Natural killer cell (primary cell): Measurements from ENCODE around the gene AATF. TPM values are rescaled to one million over a fixed set of nuclear protein-coding genes. Genes with fewer than 3 reads are reported as not detected.

Source experiments
- ATAC-seq, 3 donors: fragments of 150-1000 bp in 2 of 3; fragments of 200-7000 bp in 1 of 3; cut with Tn5 transposase; 1 replicate in 1 of 3; 2 replicates in 2 of 3; pipeline ENCODE4 v1.10.0; 2021; ENCODE audit warnings: mild to moderate bottlenecking in 2 of 3, moderate library complexity in 2 of 3
- DNase-seq, 2 donors: peaks; one replicate each; pipeline versions ENCODE4 v3.0.0 to v3.0.0-alpha.2; 2013 to 2021; ENCODE audit warnings: mixed read lengths in 1 of 2
- H3K27ac ChIP-seq: one replicate; pipeline ENCODE4 v1.5.1; 2013; ENCODE audit warnings: mild to moderate bottlenecking, low read length
- H3K27me3 ChIP-seq: one replicate; pipeline ENCODE4 v1.6.1; 2013; ENCODE audit warnings: low read length; ENCODE audit not compliant: control insufficient read depth, insufficient read depth
- H3K36me3 ChIP-seq: one replicate; pipeline ENCODE4 v1.6.1; 2013; ENCODE audit warnings: low read length; ENCODE audit not compliant: control insufficient read depth, insufficient read depth
- H3K4me1 ChIP-seq: one replicate; pipeline ENCODE4 v1.6.1; 2013; ENCODE audit warnings: low read length; ENCODE audit not compliant: control insufficient read depth, insufficient read depth
- H3K4me3 ChIP-seq: one replicate; pipeline ENCODE4 v1.5.1; 2013; ENCODE audit warnings: low read length
- H3K9me3 ChIP-seq: one replicate; pipeline ENCODE4 v1.6.1; 2013; ENCODE audit warnings: low read length; ENCODE audit not compliant: control insufficient read depth, insufficient read depth
- H3K27ac Mint-ChIP-seq, 2 donors: one replicate each; pipeline ENCODE4 v1.8.0; 2022; ENCODE audit warnings: mild to moderate bottlenecking in 2 of 2, mixed read lengths in 2 of 2, moderate library complexity in 1 of 2
- H3K27me3 Mint-ChIP-seq, 2 donors: one replicate each; pipeline ENCODE4 v1.8.0; 2022; ENCODE audit warnings: low read depth in 2 of 2, mixed read lengths in 2 of 2
- H3K36me3 Mint-ChIP-seq: one replicate; pipeline ENCODE4 v1.8.0; 2022; ENCODE audit warnings: mixed read lengths
- H3K4me1 Mint-ChIP-seq, 2 donors: one replicate each; pipeline ENCODE4 v1.8.0; 2022; ENCODE audit warnings: mixed read lengths in 2 of 2
- H3K4me3 Mint-ChIP-seq: one replicate; pipeline ENCODE4 v1.8.0; 2022; ENCODE audit warnings: mild to moderate bottlenecking, moderate library complexity, mixed read lengths
- H3K9me3 Mint-ChIP-seq, 2 donors: one replicate each; pipeline ENCODE4 v1.8.0; 2022; ENCODE audit warnings: mixed read lengths in 2 of 2
- CTCF ChIP-seq: fragments of 200-600 bp; IDR thresholded peaks from one replicate; pipeline ENCODE4 v1.8.0; 2022; ENCODE audit warnings: antibody characterized with exemption
- WGBS: methylation state at CpG from one replicate; pipeline ENCODE4 v1.1.7; 2013; ENCODE audit warnings: missing lambda C conversion rate; ENCODE audit not compliant: insufficient coverage; 5-methylcytosine and 5-hydroxymethylcytosine counted together
- intact Hi-C: fragments of 100-400 bp; cut with micrococcal nuclease; formaldehyde crosslinking; loops from one replicate; pipeline ENCODE4 v1.14.2; 2022
- total RNA-seq, 4 donors: library from RNA; stranded (reverse); fragments of 120-200 nt in 1 of 4; gene quantifications; one replicate each; pipeline versions ENCODE4 v1.2.3 to v1.2.4, GENCODE V29; 2013 to 2022

AATF gene
- total RNA-seq, 3 donors from 2014 or later (not counting 1 experiment from before 2014, with no cell fraction given) = 60.1 to 67.2 (median 63.2) TPM

GRCh38 chr17:37031493-37032083 lies 82.8 kb downstream of the AATF start:
- Mint-ChIP-seq H3K27ac (no peak overlapping the region), H3K36me3 (peaks cover 11% of the 10 kb centered on the region), H3K27me3 (no peaks in the 10 kb centered on the region), H3K9me3 (no peaks in the 10 kb centered on the region), H3K4me3 (no peak overlapping the region), H3K4me1 (no peaks in the 10 kb centered on the region)
- Histone ChIP-seq H3K36me3 (peaks cover 12% of the 10 kb centered on the region), H3K9me3 (no peaks in the 10 kb centered on the region), H3K4me1 (no peaks in the 10 kb centered on the region), H3K27ac (no peak overlapping the region), H3K4me3 (no peak overlapping the region), H3K27me3 (no peaks in the 10 kb centered on the region)
- no peak for TF ChIP-seq CTCF
- over 99% methylated on average over 4 of the region's 4 CpGs for WGBS
- intact Hi-C loops = no loop called here
- DNase-seq = no peak
- ATAC-seq = no peak

GRCh38 chr17:37037590-37038155 lies 88.9 kb downstream of the AATF start:
- Mint-ChIP-seq H3K9me3 (no peaks in the 10 kb centered on the region), H3K4me3 (no peak overlapping the region), H3K27ac (no peak overlapping the region), H3K27me3 (no peaks in the 10 kb centered on the region), H3K36me3 (peaks cover 4% of the 10 kb centered on the region), H3K4me1 (peaks cover 0 to 5% of the 10 kb centered on the region in 2 donors)
- TF ChIP-seq CTCF = no peak
- 83% methylated on average over 4 of the region's 5 CpGs for WGBS
- Histone ChIP-seq H3K4me1 (no peaks in the 10 kb centered on the region), H3K27me3 (no peaks in the 10 kb centered on the region), H3K27ac (no peak overlapping the region), H3K36me3 (peaks cover 14% of the 10 kb centered on the region), H3K9me3 (no peaks in the 10 kb centered on the region), H3K4me3 (no peak overlapping the region)
- DNase-seq (no peak), ATAC-seq (no peak)
- intact Hi-C loops = no loop called here

DNA sequence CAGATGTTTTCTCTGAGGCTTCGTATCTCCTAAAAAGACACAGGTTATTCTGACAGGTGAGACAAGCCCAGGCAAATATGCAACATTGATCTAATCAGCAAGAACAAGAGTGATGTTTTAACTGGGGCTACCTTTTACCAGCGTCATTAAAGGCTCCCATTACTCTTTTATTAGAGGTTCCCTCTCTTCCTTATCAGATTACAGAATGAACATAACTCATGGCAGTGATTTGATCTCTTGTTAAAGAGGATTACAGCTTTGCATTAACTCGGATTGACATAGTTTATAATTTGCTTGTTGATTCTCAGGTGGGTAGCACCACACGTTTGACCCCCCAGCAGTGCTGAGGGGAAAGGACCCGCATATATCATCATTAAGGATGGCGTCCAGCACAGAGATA lies 90.5 kb downstream of the AATF start:
- Mint-ChIP-seq H3K36me3 (peaks cover 2% of the 10 kb centered on the region), H3K27me3 (no peaks in the 10 kb centered on the region), H3K4me1 (peaks cover 6 to 10% of the 10 kb centered on the region in 2 donors), H3K4me3 (no peak overlapping the region), H3K27ac (peak overlapping the region in 1 of 2 donors; percentile 22), H3K9me3 (no peaks in the 10 kb centered on the region)
- whole genome bisulfite sequencing = 97% methylated on average over 6 of the region's 6 CpGs
- Histone ChIP-seq H3K36me3 (peaks cover 21% of the 10 kb centered on the region), H3K9me3 (no peaks in the 10 kb centered on the region), H3K27ac (no peak overlapping the region), H3K4me3 (no peak overlapping the region), H3K27me3 (no peaks in the 10 kb centered on the region), H3K4me1 (no peaks in the 10 kb centered on the region)
- DNase-seq (no peak), ATAC-seq (no peak)
- intact Hi-C loops = no loop called here
- no peak for TF ChIP-seq CTCF

GRCh38 chr17:37041932-37042331 lies 93.2 kb downstream of the AATF start:
- Histone ChIP-seq H3K27ac (no peak overlapping the region), H3K9me3 (no peaks in the 10 kb centered on the region), H3K36me3 (peaks cover 30% of the 10 kb centered on the region), H3K4me3 (no peak overlapping the region), H3K27me3 (no peaks in the 10 kb centered on the region), H3K4me1 (no peaks in the 10 kb centered on the region)
- intact Hi-C loops = loop anchor here (10.0 kb wide), 1 partner anchor 193 kb away; no protein-coding TSS in a partner anchor
- no peaks in the 10 kb centered on the region for H3K27me3 Mint-ChIP-seq
- no peak overlapping the region for H3K27ac Mint-ChIP-seq
- H3K4me3 Mint-ChIP-seq = no peak overlapping the region
- DNase-seq = no peak
- TF ChIP-seq CTCF = no peak
- peaks cover 6 to 10% of the 10 kb centered on the region in 2 donors for H3K4me1 Mint-ChIP-seq
- H3K9me3 Mint-ChIP-seq = no peaks in the 10 kb centered on the region
- H3K36me3 Mint-ChIP-seq = no peaks in the 10 kb centered on the region
- no peak for ATAC-seq
